ENCODE measurements around the gene INHBB.

INHBB gene

DNA sequence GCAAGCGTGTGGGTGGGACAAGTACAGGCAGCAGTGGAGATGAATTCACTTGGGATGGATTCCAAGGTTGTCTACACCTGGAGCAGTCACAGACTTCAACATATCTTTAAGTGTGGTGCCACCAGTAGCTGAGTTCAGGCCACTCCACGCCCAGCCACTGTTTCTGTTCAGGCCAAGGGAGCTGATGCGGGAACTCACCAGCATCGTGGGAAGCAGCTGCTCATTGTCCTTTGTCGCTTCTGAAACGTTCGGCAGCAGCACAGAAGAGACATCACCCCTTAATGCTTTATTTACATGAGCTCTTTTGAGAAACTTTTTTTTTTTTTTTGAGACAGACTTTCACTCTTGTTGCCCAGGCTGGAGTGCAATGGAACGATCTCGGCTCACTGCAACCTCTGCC is 19.9 kb upstream of the INHBB start:
- DNase-seq (ENCODE audit: insufficient read length) = no peak
- FAIRE-seq = no peak
- TF ChIP-seq POLR2A (IDR thresholded peaks at IDR 0.05; ENCODE audit: low read depth, low read length) = no peak
- no peak for TF ChIP-seq POLR2AphosphoS5 (IDR thresholded peaks at IDR 0.05; ENCODE audit: low read depth, low read length)
- no peak for TF ChIP-seq TAF1 (IDR thresholded peaks at IDR 0.05; ENCODE audit: borderline replicate concordance, low read depth, low read length)

- no peak for DNase-seq (ENCODE audit: insufficient read length)
- no peak for FAIRE-seq
- no peak for TF ChIP-seq POLR2A (IDR thresholded peaks at IDR 0.05; ENCODE audit: low read depth, low read length)
- no peak for TF ChIP-seq TAF1 (IDR thresholded peaks at IDR 0.05; ENCODE audit: borderline replicate concordance, low read depth, low read length)
- TF ChIP-seq POLR2AphosphoS5 (IDR thresholded peaks at IDR 0.05; ENCODE audit: low read depth, low read length) = no peak
These were observed 14.8 kb upstream of the INHBB start for GRCh38 chr2:120330946-120331822.

DNA sequence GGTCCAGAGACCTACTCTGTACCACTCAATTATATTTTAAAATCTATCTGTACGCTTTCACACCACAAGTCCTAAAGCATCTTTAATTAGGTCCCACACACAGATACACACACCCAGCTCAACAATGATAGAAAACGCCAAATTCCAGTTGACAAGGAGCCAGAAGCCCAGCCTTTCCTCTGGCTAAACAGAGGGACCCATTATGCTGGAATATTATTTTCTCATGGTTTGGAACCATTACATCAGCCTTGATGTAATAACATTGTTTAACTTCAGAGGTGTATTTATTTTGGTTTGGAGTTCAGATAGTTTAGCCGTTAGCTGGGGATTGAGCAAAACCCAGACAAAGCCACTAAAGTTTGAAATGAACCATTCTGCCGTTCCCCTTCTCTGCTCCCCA is 14.0 kb upstream of the INHBB start:
- DNase-seq (ENCODE audit: insufficient read length) = no peak
- FAIRE-seq = no peak
- TF ChIP-seq POLR2A (IDR thresholded peaks at IDR 0.05; ENCODE audit: low read depth, low read length) (no peak), POLR2AphosphoS5 (IDR thresholded peaks at IDR 0.05; ENCODE audit: low read depth, low read length) (no peak), TAF1 (IDR thresholded peaks at IDR 0.05; ENCODE audit: borderline replicate concordance, low read depth, low read length) (no peak)

- DNase-seq (ENCODE audit: insufficient read length) (no peak), FAIRE-seq (no peak)
- TF ChIP-seq POLR2AphosphoS5 (IDR thresholded peaks at IDR 0.05; ENCODE audit: low read depth, low read length) (no peak), TAF1 (IDR thresholded peaks at IDR 0.05; ENCODE audit: borderline replicate concordance, low read depth, low read length) (no peak), POLR2A (IDR thresholded peaks at IDR 0.05; ENCODE audit: low read depth, low read length) (no peak)
These were observed 13.6 kb upstream of the INHBB start for GRCh38 chr2:120332384-120332783.

DNA sequence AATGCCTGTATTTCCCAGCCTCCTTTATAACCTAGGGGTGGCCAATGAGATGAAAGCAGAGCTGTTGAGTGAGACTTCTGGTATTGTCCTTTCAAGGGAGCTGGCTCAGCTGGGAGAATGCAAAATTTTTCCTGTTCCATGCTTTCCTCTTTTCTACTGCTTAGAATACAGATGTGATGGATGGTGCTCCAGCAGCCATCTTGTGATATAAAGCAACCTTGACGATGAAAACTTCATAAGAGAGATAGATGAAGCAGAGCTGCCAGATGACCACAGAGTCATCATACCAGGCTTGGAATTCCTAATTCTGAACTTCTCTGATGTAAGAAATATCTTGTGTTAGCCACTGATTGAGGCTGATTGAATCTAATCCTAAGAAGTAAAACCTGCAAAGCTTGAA is 11.9 kb upstream of the INHBB start:
- TF ChIP-seq POLR2A (IDR thresholded peaks at IDR 0.05; ENCODE audit: low read depth, low read length) = no peak
- FAIRE-seq = no peak

GRCh38 chr2:120336749-120337148 is 9.2 kb upstream of the INHBB start:
- DNase-seq (ENCODE audit: insufficient read length) (no peak), FAIRE-seq (no peak)
- TF ChIP-seq POLR2AphosphoS5 (IDR thresholded peaks at IDR 0.05; ENCODE audit: low read depth, low read length) (no peak), TAF1 (IDR thresholded peaks at IDR 0.05; ENCODE audit: borderline replicate concordance, low read depth, low read length) (no peak), POLR2A (IDR thresholded peaks at IDR 0.05; ENCODE audit: low read depth, low read length) (no peak)

More for the DNA sequence above, 11.9 kb upstream of the INHBB start:
- no peak for DNase-seq (ENCODE audit: insufficient read length)

GRCh38 chr2:120338015-120338414 is 7.9 kb upstream of the INHBB start:
- FAIRE-seq (no peak), DNase-seq (ENCODE audit: insufficient read length) (no peak)
- TF ChIP-seq TAF1 (IDR thresholded peaks at IDR 0.05; ENCODE audit: borderline replicate concordance, low read depth, low read length) = no peak
- no peak for TF ChIP-seq POLR2A (IDR thresholded peaks at IDR 0.05; ENCODE audit: low read depth, low read length)
- no peak for TF ChIP-seq POLR2AphosphoS5 (IDR thresholded peaks at IDR 0.05; ENCODE audit: low read depth, low read length)

DNA sequence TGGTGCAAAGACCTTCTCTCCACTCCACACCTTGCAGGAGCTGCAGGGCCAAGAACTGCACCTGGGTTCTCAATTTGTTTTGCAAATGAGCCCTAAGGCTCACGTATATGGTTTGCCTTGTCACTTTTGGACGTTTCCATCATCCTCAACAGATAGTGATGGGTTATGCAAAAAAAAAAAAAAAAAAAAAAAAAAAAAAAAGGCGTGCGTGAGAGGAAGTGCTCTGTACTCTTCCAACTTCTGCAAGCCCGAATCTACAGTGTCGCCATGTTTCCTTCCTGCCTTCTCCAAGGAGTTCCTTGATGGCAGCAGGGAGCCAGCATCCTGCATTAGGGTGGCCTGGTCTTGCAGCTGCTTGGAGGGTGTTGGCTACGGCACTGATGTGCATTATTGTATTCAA is 4.0 kb upstream of the INHBB start:
- FAIRE-seq (no peak), DNase-seq (ENCODE audit: insufficient read length) (no peak)
- no peak for TF ChIP-seq TAF1 (IDR thresholded peaks at IDR 0.05; ENCODE audit: borderline replicate concordance, low read depth, low read length)
- TF ChIP-seq POLR2A (IDR thresholded peaks at IDR 0.05; ENCODE audit: low read depth, low read length) = no peak
- no peak for TF ChIP-seq POLR2AphosphoS5 (IDR thresholded peaks at IDR 0.05; ENCODE audit: low read depth, low read length)

- no peak for FAIRE-seq
- TF ChIP-seq TAF1 (IDR thresholded peaks at IDR 0.05; ENCODE audit: borderline replicate concordance, low read depth, low read length) = no peak
- no peak for TF ChIP-seq POLR2A (IDR thresholded peaks at IDR 0.05; ENCODE audit: low read depth, low read length)
- TF ChIP-seq POLR2AphosphoS5 (IDR thresholded peaks at IDR 0.05; ENCODE audit: low read depth, low read length) = no peak
- no peak for DNase-seq (ENCODE audit: insufficient read length)
These were observed 3.5 kb upstream of the INHBB start for GRCh38 chr2:120342446-120342845.

- TF ChIP-seq TAF1 (IDR thresholded peaks at IDR 0.05; ENCODE audit: borderline replicate concordance, low read depth, low read length) = no peak
- TF ChIP-seq POLR2A (IDR thresholded peaks at IDR 0.05; ENCODE audit: low read depth, low read length) = no peak
- TF ChIP-seq POLR2AphosphoS5 (IDR thresholded peaks at IDR 0.05; ENCODE audit: low read depth, low read length) = no peak
- DNase-seq (ENCODE audit: insufficient read length) = no peak
- no peak for FAIRE-seq
These were observed 2.9 kb upstream of the INHBB start for GRCh38 chr2:120343100-120343432.

DNA sequence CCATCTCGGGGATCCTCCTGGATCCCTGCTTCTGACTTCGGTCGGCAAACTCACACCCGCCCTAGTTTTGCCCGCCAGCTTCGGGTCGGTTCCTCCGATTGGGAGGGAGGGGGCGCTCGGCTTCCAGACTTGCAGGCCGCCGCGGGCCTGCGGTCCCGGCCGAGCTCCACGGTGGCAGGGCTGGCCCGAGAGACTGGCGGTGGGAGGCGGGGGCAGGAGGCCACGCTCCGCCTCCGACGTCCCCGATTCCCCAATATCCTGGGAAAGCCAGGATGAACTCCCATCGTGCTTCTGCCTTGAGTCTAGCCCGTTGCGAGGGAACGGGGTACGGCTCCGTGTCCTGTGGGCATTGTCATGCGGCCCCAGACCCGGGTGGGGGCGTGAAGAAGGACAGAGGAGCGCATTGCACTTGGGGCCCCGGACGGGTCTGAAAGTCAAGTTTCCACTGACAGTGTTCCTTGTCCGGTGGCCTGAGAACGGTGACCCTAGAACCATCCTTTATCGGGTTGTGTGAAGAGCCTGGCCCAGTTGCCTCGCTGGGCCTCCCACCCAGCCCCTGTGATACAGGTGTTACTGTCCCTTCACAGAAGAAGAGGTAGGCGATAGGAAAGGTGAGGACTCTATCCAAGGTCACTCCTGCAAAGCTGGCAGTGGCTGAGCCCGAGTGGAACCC is 2.4 kb upstream of the INHBB start:
- DNase-seq (ENCODE audit: insufficient read length) (peak; percentile 59), FAIRE-seq (no peak)
- no peak for TF ChIP-seq POLR2AphosphoS5 (IDR thresholded peaks at IDR 0.05; ENCODE audit: low read depth, low read length)
- TF ChIP-seq TAF1 (IDR thresholded peaks at IDR 0.05; ENCODE audit: borderline replicate concordance, low read depth, low read length) = no peak
- TF ChIP-seq POLR2A (IDR thresholded peaks at IDR 0.05; ENCODE audit: low read depth, low read length) = no peak
